Omental fat pad (tissue), 4 donors: ENCODE measurements around the gene PYROXD2. TPM values are rescaled to one million over a fixed set of nuclear protein-coding genes. Genes with fewer than 3 reads are reported as not detected.

Experiments
- ATAC-seq: fragments of 150-250 bp; one replicate; pipeline ENCODE4 v1.9.1; 2016; ENCODE audit warnings: mild to moderate bottlenecking, moderate library complexity; ENCODE audit not compliant: low FRiP score
- DNase-seq: peaks from one replicate; pipeline ENCODE4 v3.0.0-alpha.2; 2019; ENCODE audit warnings: low spot score
- total RNA-seq, 4 donors: library from RNA; depleted of rRNA; stranded (reverse); fragments of >200 nt; gene quantifications; one replicate each; pipeline ENCODE4 v1.1.0, GENCODE V29; 2016
- TF ChIP-seq, protein P1 (sequence below), 3 donors: fragments of 450-650 bp; IDR thresholded peaks; one replicate each; pipeline ENCODE4 v1.5.1; 2016 to 2017; ENCODE audit warnings: antibody characterized with exemption in 3 of 3, mild to moderate bottlenecking in 3 of 3, moderate library complexity in 2 of 3

PYROXD2 gene
- total RNA-seq, 4 donors from 2014 or later = 8.5 to 10.4 (median 9.2) TPM

DNA sequence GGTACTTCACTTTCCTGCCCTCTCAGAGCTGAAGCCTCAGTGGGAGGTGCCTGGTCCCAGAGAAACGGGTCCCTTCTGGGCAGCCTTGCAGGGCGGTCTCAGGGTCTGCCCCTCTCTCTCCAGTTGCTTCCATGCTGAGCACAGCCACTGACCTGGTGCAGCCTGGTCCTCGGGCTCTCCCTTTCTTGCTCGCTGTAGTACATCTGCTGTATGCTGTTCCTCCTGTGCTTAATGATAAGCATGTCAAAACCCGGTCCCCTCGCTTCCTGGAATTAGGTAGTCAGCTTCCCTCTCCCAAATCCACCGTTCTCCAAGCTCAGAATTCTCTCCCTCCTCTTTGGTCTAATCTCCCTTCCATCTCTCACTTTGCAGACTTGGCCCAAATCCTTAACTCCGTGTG is 42.7 kb upstream of the PYROXD2 start:
- TF ChIP-seq, protein P1, sequence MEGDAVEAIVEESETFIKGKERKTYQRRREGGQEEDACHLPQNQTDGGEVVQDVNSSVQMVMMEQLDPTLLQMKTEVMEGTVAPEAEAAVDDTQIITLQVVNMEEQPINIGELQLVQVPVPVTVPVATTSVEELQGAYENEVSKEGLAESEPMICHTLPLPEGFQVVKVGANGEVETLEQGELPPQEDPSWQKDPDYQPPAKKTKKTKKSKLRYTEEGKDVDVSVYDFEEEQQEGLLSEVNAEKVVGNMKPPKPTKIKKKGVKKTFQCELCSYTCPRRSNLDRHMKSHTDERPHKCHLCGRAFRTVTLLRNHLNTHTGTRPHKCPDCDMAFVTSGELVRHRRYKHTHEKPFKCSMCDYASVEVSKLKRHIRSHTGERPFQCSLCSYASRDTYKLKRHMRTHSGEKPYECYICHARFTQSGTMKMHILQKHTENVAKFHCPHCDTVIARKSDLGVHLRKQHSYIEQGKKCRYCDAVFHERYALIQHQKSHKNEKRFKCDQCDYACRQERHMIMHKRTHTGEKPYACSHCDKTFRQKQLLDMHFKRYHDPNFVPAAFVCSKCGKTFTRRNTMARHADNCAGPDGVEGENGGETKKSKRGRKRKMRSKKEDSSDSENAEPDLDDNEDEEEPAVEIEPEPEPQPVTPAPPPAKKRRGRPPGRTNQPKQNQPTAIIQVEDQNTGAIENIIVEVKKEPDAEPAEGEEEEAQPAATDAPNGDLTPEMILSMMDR (IDR thresholded peaks at IDR 0.05) = no peak
- ATAC-seq = no peak
- DNase-seq = no peak

DNA sequence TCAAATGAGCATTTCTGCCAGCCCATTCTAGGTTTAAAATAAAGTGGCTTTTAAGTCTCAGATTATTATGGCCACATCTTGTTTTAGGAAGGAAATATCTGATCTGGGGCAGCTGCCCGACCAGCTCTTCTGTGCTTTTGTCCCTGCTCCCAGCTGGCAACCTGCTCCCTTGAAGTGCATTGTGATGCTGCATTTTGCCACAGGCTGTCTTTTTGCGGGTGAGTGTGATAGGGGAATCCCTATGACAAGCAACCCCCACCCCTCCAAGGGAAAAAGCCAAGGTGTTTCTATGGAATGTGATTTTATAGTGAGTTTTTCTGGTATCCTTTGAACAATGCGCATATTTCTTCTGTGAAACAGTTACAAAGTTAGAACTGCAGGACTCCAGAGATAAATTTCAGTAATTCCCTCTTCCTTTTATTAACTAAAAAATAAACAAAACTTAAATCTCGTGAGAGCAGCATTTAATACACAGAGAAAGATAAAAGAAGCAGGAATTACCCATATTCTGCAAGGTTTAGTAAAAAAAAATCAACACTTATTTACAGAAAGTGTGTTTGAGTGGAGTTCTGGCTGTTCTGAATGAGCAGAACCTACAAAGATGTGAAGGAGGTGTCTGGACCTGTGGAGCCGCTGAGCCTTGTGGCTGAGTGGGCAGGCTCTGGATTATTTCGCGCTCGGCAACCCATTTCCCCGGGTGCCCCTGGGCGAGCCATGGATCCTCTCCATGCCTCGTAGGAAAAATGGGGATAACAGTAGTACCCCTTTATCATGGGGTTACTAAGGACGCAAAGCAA is 41.9 kb upstream of the PYROXD2 start:
- ATAC-seq (no peak), DNase-seq (no peak)
- TF ChIP-seq, protein P1 (IDR thresholded peaks at IDR 0.05) = no peak

DNA sequence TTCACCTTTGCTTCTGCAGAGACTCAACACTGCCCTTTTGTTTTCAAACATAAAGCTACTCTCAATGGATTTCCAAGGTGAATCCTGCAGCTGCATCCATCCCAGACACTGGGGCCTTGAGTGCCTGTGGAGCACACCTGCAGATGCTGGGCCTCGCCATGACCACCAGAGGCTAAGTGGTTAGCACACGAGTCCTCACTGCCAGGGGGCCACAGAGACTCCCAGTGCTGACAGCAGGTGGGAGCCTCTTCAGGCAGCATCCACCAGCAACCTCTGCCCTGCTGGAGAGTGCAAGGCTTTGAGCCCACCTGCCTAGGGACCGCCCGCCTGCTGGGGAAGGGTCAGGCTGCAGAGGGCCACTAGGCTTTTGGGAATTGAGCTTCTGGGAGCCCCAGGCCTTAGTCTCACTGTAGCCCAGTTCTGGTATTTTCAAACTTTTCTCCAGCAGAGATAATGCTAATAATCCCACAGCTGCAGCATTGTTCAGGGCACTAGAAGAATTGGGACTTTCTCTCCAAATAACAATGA is 41.1 kb upstream of the PYROXD2 start:
- no peak for DNase-seq
- no peak for ATAC-seq
- TF ChIP-seq, protein P1 (IDR thresholded peaks at IDR 0.05) = no peak

DNA sequence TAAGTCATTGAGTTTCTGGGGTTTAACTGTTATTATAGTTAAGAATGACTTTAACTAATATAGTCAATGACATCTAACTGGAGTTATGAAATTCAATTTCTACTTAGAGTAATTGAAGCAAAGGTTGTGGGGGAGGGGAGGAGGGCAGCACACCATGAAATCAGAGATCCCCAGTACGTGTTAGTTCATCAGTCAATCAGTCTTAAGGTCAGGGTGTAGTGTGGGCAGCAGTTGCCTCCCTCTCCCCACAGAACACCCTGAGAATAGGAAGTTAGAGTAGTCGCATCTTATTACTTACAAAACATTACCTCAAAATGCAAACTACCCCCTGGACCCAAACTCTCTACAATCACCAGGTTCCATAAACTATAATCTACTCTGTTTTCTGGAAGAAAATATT is 38.7 kb upstream of the PYROXD2 start:
- no peak for ATAC-seq
- TF ChIP-seq, protein P1 (IDR thresholded peaks at IDR 0.05) = no peak
- DNase-seq = no peak

DNA sequence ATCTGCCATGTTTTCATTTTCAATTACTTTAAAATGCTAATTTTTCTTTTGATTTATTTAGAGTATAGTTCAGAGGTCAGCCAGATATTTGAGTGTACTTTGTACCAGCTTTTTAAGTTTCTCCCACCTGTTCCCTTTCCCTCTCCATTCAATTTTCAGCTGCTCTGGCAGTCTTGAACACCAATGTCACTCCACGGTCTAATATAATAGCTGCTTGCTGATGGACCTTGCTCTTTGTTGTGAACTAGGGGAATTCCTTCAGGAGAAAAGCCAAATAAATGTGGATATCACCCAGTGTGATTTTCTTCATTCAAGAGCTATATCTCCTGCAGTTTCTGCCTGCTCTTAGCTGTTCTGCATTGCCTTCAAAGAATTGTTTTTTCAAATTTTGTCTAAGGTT is 35.6 kb upstream of the PYROXD2 start:
- TF ChIP-seq, protein P1 (IDR thresholded peaks at IDR 0.05) = no peak
- DNase-seq = no peak
- no peak for ATAC-seq

DNA sequence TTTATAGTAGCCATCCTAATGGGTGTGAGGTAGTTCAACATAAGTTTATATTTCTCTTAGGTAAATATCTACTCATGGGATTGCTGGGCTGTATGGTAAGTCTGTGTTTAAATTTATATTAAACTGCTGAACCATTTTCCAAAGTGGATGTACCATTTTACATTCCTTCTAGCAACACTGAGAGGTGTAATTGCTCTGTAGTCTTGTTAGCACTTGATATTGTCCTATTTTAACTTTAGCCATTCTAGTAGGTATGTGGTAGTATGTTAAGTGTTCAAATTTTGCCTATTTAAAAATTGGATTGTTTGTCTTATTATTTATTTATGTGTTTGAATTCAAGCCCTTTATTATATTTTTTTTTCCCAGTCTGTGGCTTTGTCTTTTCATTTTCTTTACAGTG is 34.3 kb upstream of the PYROXD2 start:
- ATAC-seq = no peak
- TF ChIP-seq, protein P1 (IDR thresholded peaks at IDR 0.05) = no peak
- DNase-seq = no peak
